ENCODE results near the gene NEK10. TPM values are rescaled to one million over a fixed set of nuclear protein-coding genes. Genes with fewer than 3 reads are reported as not detected.

The NEK10 gene
- total RNA-seq, 2 donors from 2014 or later, result 5.1 to 6.1 TPM

GRCh38 chr3:27089645-27090044, 279.5 kb downstream of the NEK10 start:
- no peak for ATAC-seq
- intact Hi-C loops (cut with DNase I), result no loop called here
- no peak for DNase-seq

- ATAC-seq, result no peak
- no peak for DNase-seq
- intact Hi-C loops (cut with DNase I), result no loop called here
Observed at GRCh38 chr3:27089068-27089467, 280.1 kb downstream of the NEK10 start.

- no peak for DNase-seq
- no peak for ATAC-seq
- intact Hi-C loops (cut with DNase I), result no loop called here
Observed at GRCh38 chr3:27085829-27086730, 283.1 kb downstream of the NEK10 start.

- no peak for ATAC-seq
- intact Hi-C loops (cut with DNase I), result no loop called here
- no peak for DNase-seq
Observed at GRCh38 chr3:27081992-27082607, 287.1 kb downstream of the NEK10 start.

GRCh38 chr3:27081566-27081965, 287.6 kb downstream of the NEK10 start:
- ATAC-seq (no peak), DNase-seq (no peak)
- intact Hi-C loops (cut with DNase I), result no loop called here

- intact Hi-C loops (cut with DNase I), result no loop called here
- no peak for DNase-seq
- no peak for ATAC-seq
Observed at GRCh38 chr3:27080258-27080525, 289.0 kb downstream of the NEK10 start.

GRCh38 chr3:27079427-27080257, 289.5 kb downstream of the NEK10 start:
- peak; percentile 44 for ATAC-seq
- intact Hi-C loops (cut with DNase I), result no loop called here
- no peak for DNase-seq

- DNase-seq (no peak), ATAC-seq (no peak)
- intact Hi-C loops (cut with DNase I), result no loop called here
Observed at GRCh38 chr3:27078246-27078913, 290.8 kb downstream of the NEK10 start.

GRCh38 chr3:27076815-27077630, 292.2 kb downstream of the NEK10 start:
- peak in 1 of 2 donors; percentile 45 for ATAC-seq

GRCh38 chr3:27074914-27075313, 294.3 kb downstream of the NEK10 start:
- DNase-seq (no peak), ATAC-seq (no peak)
- intact Hi-C loops (cut with DNase I), result no loop called here

More at GRCh38 chr3:27076815-27077630, 292.2 kb downstream of the NEK10 start:
- DNase-seq, result no peak
- intact Hi-C loops (cut with DNase I), result no loop called here

GRCh38 chr3:27073912-27074311, 295.3 kb downstream of the NEK10 start:
- ATAC-seq (no peak), DNase-seq (no peak)
- intact Hi-C loops (cut with DNase I), result no loop called here

- intact Hi-C loops (cut with DNase I), result no loop called here
- ATAC-seq, result no peak
- no peak for DNase-seq
Observed at GRCh38 chr3:27072810-27073651, 296.2 kb downstream of the NEK10 start.

GRCh38 chr3:27060336-27060735, 308.8 kb downstream of the NEK10 start:
- ATAC-seq, result no peak
- intact Hi-C loops (cut with DNase I), result no loop called here

More at GRCh38 chr3:27060336-27060735, 308.8 kb downstream of the NEK10 start:
- no peak for DNase-seq

Other genes with a start within 250 kb of the NEK10 start
- gene SLC4A7, start 115.0 kb upstream of the NEK10 start, total RNA-seq, result 10 to 100 TPM; 17.1 to 23.7 TPM

All from left cardiac atrium (tissue), 4 donors.